Measurements from ENCODE around the gene PDGFA. TPM values are rescaled to one million over a fixed set of nuclear protein-coding genes. Genes with fewer than 3 reads are reported as not detected.

The PDGFA gene
- polyA plus RNA-seq, 1 donor (not counting 4 experiments of a cell fraction or from before 2014, with no cell fraction given): 14.8 TPM

DNA sequence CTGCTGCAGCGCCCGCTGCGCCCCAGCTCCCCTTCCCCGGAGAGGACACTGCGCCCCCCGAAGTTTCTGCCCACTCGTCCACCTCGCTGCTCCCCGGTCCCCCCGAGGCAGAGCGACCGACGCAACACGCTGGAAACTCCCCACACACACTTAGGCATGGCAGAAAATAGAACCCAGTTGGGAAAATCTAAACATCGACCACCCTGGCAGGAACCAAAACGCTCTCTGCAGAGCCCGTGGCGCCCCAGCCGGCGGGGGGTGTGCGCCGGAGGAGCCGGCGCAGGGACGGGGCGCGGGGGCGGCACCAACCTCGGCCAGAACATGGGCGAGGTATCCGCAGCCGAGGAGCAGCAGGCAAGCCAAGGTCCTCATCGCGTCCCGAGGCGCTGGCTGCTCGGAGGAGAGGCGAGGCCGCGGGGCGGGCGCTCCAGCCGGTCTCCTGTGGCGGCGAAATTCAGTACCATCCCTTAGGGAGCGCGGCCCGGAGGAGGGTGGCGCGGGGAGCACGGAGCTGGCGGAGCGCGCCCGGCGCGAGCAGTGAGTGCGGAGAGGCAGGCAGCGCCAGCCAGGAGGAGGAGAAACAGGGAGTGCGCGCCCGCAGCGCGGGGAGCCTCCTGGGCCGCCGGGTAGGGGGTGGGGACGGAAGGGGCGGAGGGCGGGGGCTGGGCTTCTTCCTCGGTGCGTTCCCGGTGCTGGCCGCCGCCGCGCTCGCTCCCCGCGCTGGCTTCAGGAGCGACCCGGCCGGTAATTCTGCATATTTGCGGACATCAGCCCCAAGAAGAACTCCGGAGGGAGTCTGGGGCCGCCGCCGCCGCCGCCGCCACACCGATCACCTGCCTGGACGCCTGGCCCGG lies 789 bp downstream of the PDGFA start:
- peak overlapping the region; percentile 49 for H3K27ac ChIP-seq (ENCODE audit: control insufficient read depth, insufficient read depth, low read length)
- peak overlapping the region; percentile 77 for H3K4me2 ChIP-seq (ENCODE audit: control insufficient read depth, extremely low read depth, insufficient read depth, low read depth, low read length)
- peak overlapping the region; percentile 79 for H3K9ac ChIP-seq (ENCODE audit: control insufficient read depth, extremely low read depth, insufficient read depth, low read length)
- peak overlapping the region; percentile 49 to 91 (median 77) for H3K4me3 ChIP-seq (ENCODE audit: control insufficient read depth in 2 of 3, extremely low read depth in 1 of 3, insufficient read depth in 2 of 3, low read depth in 1 of 3, low read length in 3 of 3)
- H2AFZ ChIP-seq (ENCODE audit: control insufficient read depth, low read length): no peak overlapping the region
- TF ChIP-seq, protein P1, sequence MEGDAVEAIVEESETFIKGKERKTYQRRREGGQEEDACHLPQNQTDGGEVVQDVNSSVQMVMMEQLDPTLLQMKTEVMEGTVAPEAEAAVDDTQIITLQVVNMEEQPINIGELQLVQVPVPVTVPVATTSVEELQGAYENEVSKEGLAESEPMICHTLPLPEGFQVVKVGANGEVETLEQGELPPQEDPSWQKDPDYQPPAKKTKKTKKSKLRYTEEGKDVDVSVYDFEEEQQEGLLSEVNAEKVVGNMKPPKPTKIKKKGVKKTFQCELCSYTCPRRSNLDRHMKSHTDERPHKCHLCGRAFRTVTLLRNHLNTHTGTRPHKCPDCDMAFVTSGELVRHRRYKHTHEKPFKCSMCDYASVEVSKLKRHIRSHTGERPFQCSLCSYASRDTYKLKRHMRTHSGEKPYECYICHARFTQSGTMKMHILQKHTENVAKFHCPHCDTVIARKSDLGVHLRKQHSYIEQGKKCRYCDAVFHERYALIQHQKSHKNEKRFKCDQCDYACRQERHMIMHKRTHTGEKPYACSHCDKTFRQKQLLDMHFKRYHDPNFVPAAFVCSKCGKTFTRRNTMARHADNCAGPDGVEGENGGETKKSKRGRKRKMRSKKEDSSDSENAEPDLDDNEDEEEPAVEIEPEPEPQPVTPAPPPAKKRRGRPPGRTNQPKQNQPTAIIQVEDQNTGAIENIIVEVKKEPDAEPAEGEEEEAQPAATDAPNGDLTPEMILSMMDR (optimal IDR thresholded peaks at IDR 0.05 in 1 of 3, IDR thresholded peaks at IDR 0.05 in 1 of 3, conservative IDR thresholded peaks at IDR 0.05 in 1 of 3; ENCODE audit: extremely low read depth in 1 of 3, insufficient read depth in 2 of 3, low read length in 3 of 3): no peak
- TF ChIP-seq EZH2 (IDR thresholded peaks at IDR 0.05; ENCODE audit: low read length): no peak
- H3K9me3 ChIP-seq (ENCODE audit: control insufficient read depth, low read depth, low read length): no peaks in the 10 kb centered on the region
- peaks cover 47% of the 10 kb centered on the region for H3K79me2 ChIP-seq (ENCODE audit: control insufficient read depth, insufficient read depth, low read length)
- peaks cover 30% of the 10 kb centered on the region for H3K27me3 ChIP-seq (ENCODE audit: control insufficient read depth, extremely low read depth, insufficient read depth, low read length)
- dilution Hi-C loops (cut with MboI; ENCODE audit: extremely low pct_ligation_motif_present, low sequenced_read_pairs): no loop called here
- no peak for DNase-seq (ENCODE audit: low read depth, low spot score)
- FAIRE-seq: no peak
- no peaks in the 10 kb centered on the region for H3K9me1 ChIP-seq (ENCODE audit: control insufficient read depth, extremely low read depth, insufficient read depth, low read length)
- peaks cover 39% of the 10 kb centered on the region for H3K4me1 ChIP-seq (ENCODE audit: control insufficient read depth, extremely low read depth, insufficient read depth, low read length)
- no peaks in the 10 kb centered on the region for H3K36me3 ChIP-seq (ENCODE audit: control insufficient read depth in 2 of 2, extremely low read depth in 1 of 2, insufficient read depth in 2 of 2, low read length in 2 of 2)
- peaks cover 7% of the 10 kb centered on the region for H4K20me1 ChIP-seq (ENCODE audit: control insufficient read depth, extremely low read depth, insufficient read depth, low read length)

DNA sequence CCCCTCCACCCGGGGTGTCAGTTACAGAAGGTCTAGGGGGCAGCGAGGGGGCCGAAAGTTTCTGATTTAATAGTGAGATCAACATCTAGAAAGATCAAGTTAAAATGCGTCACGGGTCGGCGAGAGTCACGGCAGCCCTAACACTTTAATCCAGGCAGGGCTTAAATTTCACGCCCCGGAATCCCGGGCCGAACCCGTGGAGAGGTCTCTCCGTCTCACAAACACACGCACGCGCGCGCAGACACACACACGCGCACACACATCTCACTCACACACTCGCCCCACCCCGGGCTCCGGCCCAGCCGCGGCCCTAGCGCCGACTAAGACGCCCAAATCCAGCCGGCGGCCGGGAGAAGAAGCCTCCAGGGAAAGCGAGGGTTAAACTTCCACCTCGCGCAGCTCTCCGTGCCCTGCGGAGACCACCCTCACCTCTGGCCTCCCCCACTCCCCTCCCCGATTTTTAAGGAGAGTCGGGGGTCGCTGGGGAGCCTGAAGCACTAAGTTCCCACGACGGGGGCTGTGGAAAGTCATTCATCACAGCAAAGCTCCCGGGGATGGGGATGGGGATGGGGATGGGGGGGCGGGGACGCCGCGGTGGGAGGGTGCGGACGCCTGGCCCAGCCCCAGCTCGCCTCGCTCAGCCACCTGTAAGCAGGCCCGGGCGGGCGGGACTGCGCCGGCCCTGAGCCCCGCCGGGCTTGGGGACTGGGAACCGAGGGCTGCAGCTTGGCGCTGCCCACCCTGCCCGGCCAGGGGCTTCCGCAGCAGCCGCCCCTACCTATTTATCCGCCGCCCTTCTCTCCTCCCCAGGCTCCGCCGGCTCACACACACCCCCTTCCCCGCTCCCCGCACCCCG lies 1.6 kb downstream of the PDGFA start:
- TF ChIP-seq EZH2 (IDR thresholded peaks at IDR 0.05; ENCODE audit: low read length): no peak
- TF ChIP-seq, protein P1 (optimal IDR thresholded peaks at IDR 0.05 in 1 of 3, IDR thresholded peaks at IDR 0.05 in 1 of 3, conservative IDR thresholded peaks at IDR 0.05 in 1 of 3; ENCODE audit: extremely low read depth in 1 of 3, insufficient read depth in 2 of 3, low read length in 3 of 3): no peak
- peak overlapping the region; percentile 49 to 91 (median 77) for H3K4me3 ChIP-seq (ENCODE audit: control insufficient read depth in 2 of 3, extremely low read depth in 1 of 3, insufficient read depth in 2 of 3, low read depth in 1 of 3, low read length in 3 of 3)
- H3K27me3 ChIP-seq (ENCODE audit: control insufficient read depth, extremely low read depth, insufficient read depth, low read length): peaks cover 26% of the 10 kb centered on the region
- H4K20me1 ChIP-seq (ENCODE audit: control insufficient read depth, extremely low read depth, insufficient read depth, low read length): peaks cover 7% of the 10 kb centered on the region
- H3K4me1 ChIP-seq (ENCODE audit: control insufficient read depth, extremely low read depth, insufficient read depth, low read length): peaks cover 47% of the 10 kb centered on the region
- peak overlapping the region; percentile 79 for H3K9ac ChIP-seq (ENCODE audit: control insufficient read depth, extremely low read depth, insufficient read depth, low read length)
- H3K9me1 ChIP-seq (ENCODE audit: control insufficient read depth, extremely low read depth, insufficient read depth, low read length): no peaks in the 10 kb centered on the region
- H3K79me2 ChIP-seq (ENCODE audit: control insufficient read depth, insufficient read depth, low read length): peaks cover 55% of the 10 kb centered on the region
- H3K4me2 ChIP-seq (ENCODE audit: control insufficient read depth, extremely low read depth, insufficient read depth, low read depth, low read length): peak overlapping the region; percentile 77
- dilution Hi-C loops (cut with MboI; ENCODE audit: extremely low pct_ligation_motif_present, low sequenced_read_pairs): no loop called here
- H3K36me3 ChIP-seq (ENCODE audit: control insufficient read depth in 2 of 2, extremely low read depth in 1 of 2, insufficient read depth in 2 of 2, low read length in 2 of 2): no peaks in the 10 kb centered on the region
- DNase-seq (ENCODE audit: low read depth, low spot score) (no peak), FAIRE-seq (no peak)
- H2AFZ ChIP-seq (ENCODE audit: control insufficient read depth, low read length): no peak overlapping the region
- peak overlapping the region; percentile 60 for H3K27ac ChIP-seq (ENCODE audit: control insufficient read depth, insufficient read depth, low read length)
- H3K9me3 ChIP-seq (ENCODE audit: control insufficient read depth, low read depth, low read length): no peaks in the 10 kb centered on the region
